Lower leg skin (tissue), 4 donors: Measurements from ENCODE around the gene SLC28A1. TPM values are rescaled to one million over a fixed set of nuclear protein-coding genes. Genes with fewer than 3 reads are reported as not detected.

Experiments
- DNase-seq, 2 donors: peaks; one replicate each; pipeline ENCODE4 v3.0.0-alpha.2; 2019; ENCODE audit warnings: low spot score in 2 of 2
- H3K4me3 ChIP-seq: fragments of 200-600 bp; sonication (generic); 2 replicates; pipeline ENCODE4 v1.5.1; 2017; ENCODE audit warnings: mild to moderate bottlenecking, low read depth; ENCODE audit not compliant: poor library complexity, severe bottlenecking
- CTCF ChIP-seq, 3 donors: fragments of 450-650 bp; IDR thresholded peaks; one replicate each; pipeline ENCODE4 v1.5.1; 2016; ENCODE audit warnings: antibody characterized with exemption in 3 of 3, mild to moderate bottlenecking in 3 of 3, moderate library complexity in 2 of 3
- POLR2A ChIP-seq, 2 donors: fragments of 450-650 bp; IDR thresholded peaks; one replicate each; pipeline ENCODE4 v1.6.1; 2016 to 2017; ENCODE audit warnings: antibody characterized with exemption in 2 of 2, mild to moderate bottlenecking in 1 of 2, moderate library complexity in 1 of 2
- WGBS, 2 donors: methylation state at CpG; one replicate each; pipeline ENCODE4 v1.1.5; 2018; 5-methylcytosine and 5-hydroxymethylcytosine counted together
- intact Hi-C: fragments of 100-400 bp; cut with DNase I; formaldehyde crosslinking; loops from one replicate; pipeline ENCODE4 v1.15.0; 2023; ENCODE audit warnings: low total_unique reads
- total RNA-seq, 4 donors: library from RNA; depleted of rRNA; stranded (reverse); fragments of >200 nt; gene quantifications; one replicate each; pipeline ENCODE4 v1.1.0, GENCODE V29; 2016

The SLC28A1 gene
- total RNA-seq, 4 donors from 2014 or later: not detected

GRCh38 chr15:84973492-84974460, 89.3 kb downstream of the SLC28A1 start:
- intact Hi-C loops: no loop called here
- WGBS, 2 donors: 80 to 86% methylated on average over 16 of the region's 16 CpGs
- TF ChIP-seq CTCF (IDR thresholded peaks at IDR 0.05) (no peak), POLR2A (IDR thresholded peaks at IDR 0.05) (no peak)
- H3K4me3 ChIP-seq: no peak overlapping the region
- DNase-seq: peak in 1 of 2 donors; percentile 69

- 68 to 77% methylated on average over 5 of the region's 5 CpGs for WGBS, 2 donors
- peak in 1 of 2 donors; percentile 74 for DNase-seq
- no peak for TF ChIP-seq CTCF (IDR thresholded peaks at IDR 0.05)
- H3K4me3 ChIP-seq: no peak overlapping the region
- intact Hi-C loops: no loop called here
Observed at GRCh38 chr15:84975871-84976351, 91.4 kb downstream of the SLC28A1 start.

GRCh38 chr15:84976746-84977345, 92.4 kb downstream of the SLC28A1 start:
- H3K4me3 ChIP-seq: no peak overlapping the region
- TF ChIP-seq CTCF (IDR thresholded peaks at IDR 0.05) (no peak), POLR2A (IDR thresholded peaks at IDR 0.05) (no peak)
- intact Hi-C loops: no loop called here
- 96 to 98% methylated on average over 10 of the region's 10 CpGs for WGBS, 2 donors
- DNase-seq: no peak

GRCh38 chr15:84979651-84980050, 95.2 kb downstream of the SLC28A1 start:
- H3K4me3 ChIP-seq: no peak overlapping the region
- intact Hi-C loops: no loop called here
- TF ChIP-seq CTCF (IDR thresholded peaks at IDR 0.05) (no peak), POLR2A (IDR thresholded peaks at IDR 0.05) (no peak)
- no peak for DNase-seq
- WGBS, 2 donors: 34 to 46% methylated on average over 16 of the region's 16 CpGs

- TF ChIP-seq CTCF (IDR thresholded peaks at IDR 0.05): no peak
- no peak for TF ChIP-seq POLR2A (IDR thresholded peaks at IDR 0.05)
- intact Hi-C loops: no loop called here
- H3K4me3 ChIP-seq: peak overlapping the region; percentile 65
- peak; percentile 78 to 98 for DNase-seq
- WGBS, 2 donors: 1 to 2% methylated on average over 22 to 41 of the region's 66 CpGs
Observed at GRCh38 chr15:84980196-84981053, 96.0 kb downstream of the SLC28A1 start.
